Midbrain (tissue), 1 donor: ENCODE measurements around the gene MKI67.
"Not testable (repeated sequence)": the region's sequence is repeated elsewhere in the genome, so short reads cannot be mapped to it uniquely, and the experiment has no call there.

ENCODE experiments used
- DNase-seq: peaks from one replicate; lab custom pipeline; 2025; lab: John Stamatoyannopoulos, UW

MKI67 gene

GRCh38 chr10:128147669-128148068 is 21.4 kb upstream of the MKI67 start:
- DNase-seq, result no peak

GRCh38 chr10:128147064-128147463 is 20.8 kb upstream of the MKI67 start:
- no peak for DNase-seq

DNA sequence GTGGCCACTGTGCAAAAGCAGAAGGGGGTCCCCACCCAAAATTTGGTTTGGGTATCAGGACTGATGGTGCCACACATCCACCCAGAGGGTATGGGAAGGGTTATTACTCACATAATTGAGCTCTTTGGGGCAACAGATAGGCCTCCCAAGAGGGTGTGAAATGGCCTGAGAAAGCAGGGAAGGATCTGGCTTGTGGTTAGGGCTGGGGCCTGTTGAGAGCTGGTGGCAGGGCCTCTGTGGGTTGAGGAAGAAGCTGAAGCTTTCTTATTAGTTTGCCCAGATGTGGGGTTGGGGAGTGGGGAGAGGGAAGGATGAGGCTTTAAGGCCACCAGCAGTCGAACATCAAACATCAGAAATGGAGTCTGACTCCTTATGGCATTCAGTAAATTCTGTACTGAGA is 18.3 kb upstream of the MKI67 start:
- DNase-seq, result no peak

DNA sequence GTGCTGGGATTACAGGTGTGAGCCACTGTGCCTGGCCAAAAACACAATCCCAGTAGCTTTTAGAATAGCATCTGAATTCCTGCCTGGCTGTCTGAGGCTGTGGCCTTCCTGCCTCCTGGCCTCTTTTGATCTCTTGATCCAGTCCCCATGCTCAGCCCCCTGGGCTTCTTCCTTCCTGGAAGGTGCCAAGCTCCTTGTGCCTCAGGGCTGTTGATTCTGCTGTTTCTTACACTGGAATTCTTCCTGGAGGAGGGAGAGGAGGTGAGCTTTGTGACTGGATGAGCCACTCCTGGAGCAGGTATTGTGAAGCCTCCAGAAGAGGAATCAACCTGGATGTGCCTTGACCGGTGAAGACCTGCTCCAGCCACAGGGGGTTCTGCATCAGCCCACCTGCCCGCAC is 17.3 kb upstream of the MKI67 start:
- DNase-seq, result no peak

GRCh38 chr10:128140425-128140824 is 14.2 kb upstream of the MKI67 start:
- no peak for DNase-seq

DNA sequence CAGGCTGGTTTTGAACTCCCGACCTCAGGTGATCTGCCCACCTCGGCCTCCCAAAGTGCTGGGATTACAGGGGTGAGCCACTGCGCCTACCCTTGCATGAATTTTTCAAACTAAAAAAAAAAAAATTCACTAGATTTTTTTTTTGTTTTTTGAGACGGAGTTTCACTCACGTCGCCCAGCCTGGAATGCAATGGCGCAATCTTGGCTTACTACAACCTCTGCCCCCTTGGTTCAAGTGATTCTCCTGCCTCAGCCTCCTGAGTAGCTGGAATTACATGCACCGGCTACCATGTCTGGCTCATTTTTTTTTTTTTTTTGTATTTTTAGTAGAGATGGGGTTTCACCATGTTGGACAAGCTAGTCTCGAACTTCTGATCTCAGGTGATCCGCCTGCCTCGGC is 12.2 kb upstream of the MKI67 start:
- DNase-seq, result not testable (repeated sequence)

- no peak for DNase-seq
Observed at GRCh38 chr10:128137877-128138276, 11.7 kb upstream of the MKI67 start.

- DNase-seq, result no peak
Observed at GRCh38 chr10:128130051-128130450, 3.8 kb upstream of the MKI67 start.

- no peak for DNase-seq
Observed at GRCh38 chr10:128128582-128128981, 2.4 kb upstream of the MKI67 start.

DNA sequence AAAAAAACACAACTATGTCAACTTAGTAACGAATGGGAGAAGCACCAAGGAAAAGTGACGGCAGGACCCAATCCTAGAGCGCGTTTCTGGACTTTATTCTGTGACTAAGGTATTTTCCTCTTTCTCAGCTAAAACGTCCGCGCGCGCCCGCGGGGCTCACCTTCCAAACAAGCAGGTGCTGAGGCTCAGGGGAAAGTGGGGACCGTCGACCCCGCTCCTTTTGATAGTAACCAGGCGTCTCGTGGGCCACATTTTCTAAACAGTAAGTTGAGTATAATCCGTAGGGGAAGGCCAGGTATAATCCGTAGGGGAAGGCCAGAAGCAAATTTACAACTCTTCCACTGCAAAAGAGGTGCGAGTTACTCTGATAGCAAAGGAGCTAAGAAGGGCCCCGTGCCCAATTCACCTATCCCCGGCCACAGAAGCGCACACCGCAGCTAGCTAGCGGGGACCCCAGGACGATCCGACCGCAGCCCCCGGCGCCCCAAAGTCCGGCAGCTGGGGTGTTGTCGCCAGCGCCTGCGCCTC is 743 bp downstream of the MKI67 start:
- DNase-seq, result no peak

DNA sequence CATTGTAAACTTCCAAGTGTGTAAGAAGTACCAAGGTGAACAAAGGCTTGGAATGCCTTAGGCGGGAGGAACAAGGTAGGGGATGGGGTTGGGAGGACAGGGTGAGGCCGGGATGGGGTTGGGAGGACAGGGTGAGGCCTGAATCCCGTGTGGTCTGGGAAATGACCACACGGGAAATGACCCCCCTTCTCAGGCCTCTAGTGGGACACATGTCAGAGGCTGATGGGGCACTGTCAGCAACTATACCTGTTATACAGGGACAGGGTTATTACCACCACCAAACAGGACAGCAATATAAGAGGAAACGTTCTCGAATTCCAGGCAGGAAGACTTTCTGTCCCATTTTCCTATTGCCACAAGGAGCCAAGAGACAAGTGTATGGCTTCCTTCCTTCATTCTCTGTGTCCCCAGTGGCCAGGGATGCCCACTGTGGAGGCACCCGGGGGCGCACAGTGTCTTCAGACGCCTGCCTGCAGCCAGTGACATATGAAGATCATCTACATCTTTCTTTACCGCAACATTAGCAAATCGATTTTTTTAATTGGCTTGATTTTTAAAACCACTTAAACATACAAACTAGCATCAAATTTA is 1.3 kb downstream of the MKI67 start:
- no peak for DNase-seq

DNA sequence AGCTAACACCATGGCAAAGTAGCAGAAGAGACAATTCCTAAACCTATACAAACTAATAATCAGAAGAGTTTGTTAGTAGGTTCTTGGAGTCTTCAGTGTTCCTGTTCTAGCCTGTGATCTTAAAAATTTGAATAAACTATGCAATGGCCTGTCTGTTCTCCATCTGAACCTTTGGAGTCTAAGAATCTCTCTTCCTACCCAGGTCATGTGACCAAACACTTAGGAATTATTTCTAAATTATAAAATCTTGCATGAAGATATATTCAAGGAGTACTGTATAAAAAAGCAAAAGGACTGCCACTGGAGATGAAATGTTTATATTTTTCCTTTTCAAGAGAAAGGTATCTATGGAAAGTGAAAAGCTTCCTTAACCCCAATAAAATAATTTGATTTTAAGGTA is 2.4 kb downstream of the MKI67 start:
- DNase-seq, result no peak

DNA sequence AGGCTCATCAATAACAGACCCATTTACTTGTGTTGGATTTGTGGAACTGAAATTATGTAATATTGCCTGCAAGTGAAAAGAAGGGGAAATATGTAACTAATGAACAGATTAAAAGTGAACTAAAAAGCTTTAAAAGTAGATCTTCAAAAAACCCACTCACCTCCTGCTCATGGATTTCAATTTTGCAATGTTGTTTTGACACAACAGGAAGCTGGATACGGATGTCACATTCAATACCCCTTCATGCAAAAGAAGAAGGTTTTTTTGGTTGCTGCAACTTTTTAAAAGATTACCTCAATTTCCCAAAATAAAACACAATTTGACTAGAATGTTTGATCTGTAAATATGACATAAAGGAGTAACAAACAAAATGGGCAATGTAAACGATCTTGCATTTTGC is 3.3 kb downstream of the MKI67 start:
- no peak for DNase-seq

DNA sequence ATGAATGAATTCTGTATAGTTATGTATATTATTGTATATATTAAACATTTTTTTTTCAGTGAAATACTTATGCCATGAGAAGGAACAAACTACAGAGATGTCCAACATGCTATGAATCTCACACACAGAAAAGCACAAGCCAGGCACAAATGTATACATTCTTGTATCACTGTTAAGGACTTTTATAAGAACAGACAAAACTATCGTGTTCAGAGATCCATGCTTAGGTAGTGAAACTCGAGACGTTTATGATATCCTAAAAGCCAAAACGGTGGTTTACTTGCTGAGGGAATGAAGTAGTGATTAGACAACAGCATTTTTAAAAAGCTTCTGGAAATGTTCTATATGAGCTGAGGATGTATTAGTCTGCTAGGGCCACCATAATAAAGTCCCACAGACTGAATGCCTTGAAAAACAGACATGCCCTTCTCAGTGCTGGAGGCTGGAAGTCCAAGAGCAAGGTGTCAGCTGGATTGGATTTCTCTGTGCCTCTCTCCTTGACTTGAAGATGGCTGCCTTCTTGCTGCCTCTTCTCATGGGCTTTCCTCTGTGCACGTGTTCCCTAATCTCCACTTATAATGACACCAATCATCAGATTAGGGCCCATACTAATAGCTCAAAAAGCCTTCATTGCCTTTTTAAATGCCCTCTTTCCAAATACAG is 4.3 kb downstream of the MKI67 start:
- DNase-seq, result no peak

GRCh38 chr10:128116851-128117615 is 9.2 kb downstream of the MKI67 start:
- no peak for DNase-seq

GRCh38 chr10:128116187-128116586 is 10.0 kb downstream of the MKI67 start:
- DNase-seq, result no peak

DNA sequence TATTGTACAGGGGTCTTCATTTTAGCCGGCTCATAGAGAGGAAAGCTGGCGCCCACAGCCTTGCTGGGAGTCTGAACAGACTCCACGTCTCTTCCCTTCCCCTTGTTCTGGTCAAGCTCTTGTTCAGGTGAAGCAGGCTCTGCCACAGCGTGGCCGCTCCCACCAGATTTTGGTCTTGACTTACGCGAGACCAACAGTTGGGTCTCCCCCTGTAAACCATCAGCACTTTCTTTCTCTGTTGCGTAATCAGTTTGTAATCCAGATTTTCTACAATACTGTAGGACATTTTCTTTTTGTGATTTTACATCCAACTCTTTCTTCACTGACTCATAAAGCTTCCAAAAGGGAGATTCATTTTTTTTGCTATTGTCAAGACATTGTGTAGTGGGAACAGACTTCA is 10.9 kb downstream of the MKI67 start:
- no peak for DNase-seq

DNA sequence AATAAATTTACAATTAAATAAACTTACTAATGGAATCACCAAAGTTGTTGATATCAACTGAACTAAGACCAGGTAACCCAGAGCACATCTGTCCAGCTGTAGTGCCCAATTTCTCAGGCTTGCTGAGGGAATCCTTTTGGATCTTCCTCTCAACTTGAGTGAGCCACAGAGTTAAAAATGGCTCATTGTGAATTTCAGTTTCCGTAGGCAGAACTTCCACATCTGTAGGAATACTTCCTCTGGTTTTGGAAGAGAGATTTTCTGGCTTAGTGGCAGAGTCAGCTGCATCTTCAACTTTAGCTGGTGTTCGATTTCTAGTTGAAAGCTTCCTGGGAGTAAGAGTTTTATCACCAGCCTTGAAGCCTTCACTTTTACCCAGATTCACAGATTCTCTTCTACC is 11.3 kb downstream of the MKI67 start:
- no peak for DNase-seq

DNA sequence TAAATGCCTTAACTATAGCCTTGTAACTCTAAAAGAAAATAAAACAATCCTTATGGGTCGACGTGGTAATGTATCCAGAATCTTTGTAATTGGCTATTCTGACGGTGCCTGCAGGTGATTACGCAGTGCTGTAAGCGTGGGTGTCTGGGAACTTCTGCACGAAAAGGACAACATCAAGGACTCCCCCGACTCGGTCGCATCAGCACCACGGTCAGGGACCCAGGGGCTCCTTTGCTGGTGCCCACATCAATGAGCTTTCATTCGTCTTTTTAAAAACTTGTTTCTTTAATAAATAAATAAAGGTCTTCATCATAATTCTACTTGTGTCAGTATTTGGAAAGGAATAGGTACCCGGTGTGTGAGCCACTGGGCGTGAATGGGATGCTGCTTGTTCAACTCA is 13.2 kb downstream of the MKI67 start:
- DNase-seq, result no peak

DNA sequence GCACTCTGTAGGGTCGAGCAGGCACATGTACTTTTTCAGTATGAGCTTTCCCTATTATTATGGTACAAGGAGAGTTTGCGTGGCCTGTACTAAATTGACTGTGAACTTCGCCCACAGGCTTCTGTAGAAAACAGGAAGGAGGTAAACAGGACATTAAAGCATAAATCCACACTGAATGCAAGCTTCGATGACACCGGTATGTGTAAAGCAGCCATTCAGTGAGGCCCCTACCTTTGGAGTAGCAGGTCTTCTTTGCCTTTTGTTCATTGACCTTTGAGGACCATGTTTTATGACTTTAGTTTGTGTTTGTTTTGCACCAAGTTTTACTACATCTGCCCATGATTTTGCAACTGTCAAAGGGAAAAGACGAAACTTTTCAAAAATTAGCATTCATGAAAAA is 14.5 kb downstream of the MKI67 start:
- DNase-seq, result no peak

DNA sequence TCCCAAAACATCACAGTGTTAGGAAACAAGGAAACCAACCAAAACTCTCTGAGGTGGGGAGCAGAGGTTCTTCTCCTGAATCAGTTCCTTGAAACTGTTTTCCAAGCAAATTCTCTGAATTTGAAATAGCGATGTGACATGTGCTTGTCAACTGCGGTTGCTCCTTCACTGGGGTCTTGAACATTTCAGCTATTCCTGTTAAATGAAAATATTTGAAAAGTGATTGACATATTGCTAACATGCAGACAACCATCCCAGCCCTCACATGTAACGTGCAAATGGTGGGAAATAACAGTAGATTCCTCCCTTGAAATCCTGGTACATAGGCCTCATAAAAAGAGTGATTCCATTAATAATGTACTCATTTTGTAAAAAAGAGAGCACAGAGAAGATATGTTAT is 15.9 kb downstream of the MKI67 start:
- no peak for DNase-seq

GRCh38 chr10:128109707-128110106 is 16.5 kb downstream of the MKI67 start:
- no peak for DNase-seq

DNA sequence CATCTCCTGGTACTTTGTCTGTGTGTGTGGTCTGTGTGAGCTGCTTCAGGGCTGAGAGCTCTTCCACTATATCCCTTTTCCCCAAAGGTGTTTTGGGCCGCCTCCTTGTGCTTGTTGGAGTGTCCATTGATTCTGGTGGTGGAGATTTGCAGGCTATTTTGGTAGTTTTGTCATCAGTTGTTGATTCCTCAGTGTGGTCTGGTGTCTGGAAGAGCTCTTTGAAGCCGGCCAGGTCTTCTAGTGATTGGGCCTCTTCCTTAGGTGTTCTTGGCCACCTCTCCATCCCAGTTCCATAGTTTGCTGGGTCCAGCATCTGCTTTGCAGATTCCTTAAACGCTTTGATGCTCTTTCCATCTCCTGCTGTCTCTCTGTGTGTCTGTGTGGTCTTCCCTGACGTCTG is 20.8 kb downstream of the MKI67 start:
- DNase-seq, result no peak
